KBM-7 (cell line): ENCODE measurements around the gene PSMD13.
"Not testable (repeated sequence)": the region's sequence is repeated elsewhere in the genome, so short reads cannot be mapped to it uniquely, and the experiment has no call there.

Experiments
- DNase-seq: peaks from one replicate; pipeline ENCODE4 v3.0.0-alpha.2; 2015
- in situ Hi-C: fragments of 300-500 bp; cut with MboI; formaldehyde crosslinking; loops from 2 replicates; pipeline ENCODE4 v1.14.3; 2020; ENCODE audit warnings: low sequenced_read_pairs, low pct_unique_long_range_greater_than_20kb, mixed read lengths

Gene PSMD13

DNA sequence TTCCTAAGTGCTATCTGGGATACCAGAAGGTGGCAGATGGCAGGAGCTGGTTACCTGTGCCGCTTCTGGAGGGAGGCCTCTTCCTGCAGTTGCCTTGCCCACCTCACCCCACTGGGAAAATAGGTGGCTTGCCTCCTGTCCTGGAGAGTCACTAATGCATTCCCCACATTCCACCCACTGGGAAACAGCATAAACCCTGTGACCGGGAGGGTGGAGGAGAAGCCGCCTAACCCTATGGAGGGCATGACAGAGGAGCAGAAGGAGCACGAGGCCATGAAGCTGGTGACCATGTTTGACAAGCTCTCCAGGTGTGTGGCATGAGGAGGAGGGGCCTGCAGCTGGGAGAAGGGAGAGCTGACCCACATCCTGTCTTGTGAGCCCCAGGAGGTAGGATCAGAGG is 23.7 kb upstream of the PSMD13 start:
- no peak for DNase-seq
- in situ Hi-C loops = no loop called here

DNA sequence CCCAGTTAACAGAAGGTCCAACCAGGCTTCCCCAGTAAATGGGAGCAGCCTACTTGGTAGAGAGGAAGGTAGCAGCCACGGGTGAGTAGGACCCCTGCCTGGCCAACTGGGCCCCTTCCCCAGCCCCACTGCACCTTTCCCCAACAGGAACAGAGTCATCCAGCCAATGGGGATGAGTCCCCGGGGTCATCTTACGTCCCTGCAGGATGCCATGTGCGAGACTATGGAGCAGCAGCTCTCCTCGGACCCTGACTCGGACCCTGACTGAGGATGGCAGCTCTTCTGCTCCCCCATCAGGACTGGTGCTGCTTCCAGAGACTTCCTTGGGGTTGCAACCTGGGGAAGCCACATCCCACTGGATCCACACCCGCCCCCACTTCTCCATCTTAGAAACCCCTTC is 22.7 kb upstream of the PSMD13 start:
- in situ Hi-C loops = no loop called here
- DNase-seq = no peak

DNA sequence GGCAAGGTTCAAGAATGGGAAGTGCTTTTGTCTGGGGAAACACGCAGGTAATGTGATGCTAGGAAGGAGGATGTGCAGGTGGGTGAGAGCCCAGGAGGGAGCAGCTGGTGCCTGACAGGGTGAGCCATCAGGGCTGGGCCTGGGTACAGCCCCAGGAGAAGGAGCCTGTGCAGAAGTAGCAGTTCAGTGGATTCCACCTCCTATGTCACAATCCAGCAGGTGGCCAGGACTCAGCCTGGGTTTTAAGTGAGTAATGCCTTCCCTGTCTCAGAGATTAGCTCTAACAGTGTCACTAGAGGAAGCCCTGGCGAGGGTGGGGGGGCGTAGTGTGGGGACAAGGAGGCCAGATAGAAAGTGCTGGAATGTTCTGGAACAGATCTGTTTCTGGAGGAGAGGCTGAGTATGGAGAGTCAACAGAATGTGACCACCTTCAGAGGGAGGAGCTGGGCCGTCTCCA is 21.2 kb upstream of the PSMD13 start:
- in situ Hi-C loops = no loop called here
- DNase-seq = no peak

DNA sequence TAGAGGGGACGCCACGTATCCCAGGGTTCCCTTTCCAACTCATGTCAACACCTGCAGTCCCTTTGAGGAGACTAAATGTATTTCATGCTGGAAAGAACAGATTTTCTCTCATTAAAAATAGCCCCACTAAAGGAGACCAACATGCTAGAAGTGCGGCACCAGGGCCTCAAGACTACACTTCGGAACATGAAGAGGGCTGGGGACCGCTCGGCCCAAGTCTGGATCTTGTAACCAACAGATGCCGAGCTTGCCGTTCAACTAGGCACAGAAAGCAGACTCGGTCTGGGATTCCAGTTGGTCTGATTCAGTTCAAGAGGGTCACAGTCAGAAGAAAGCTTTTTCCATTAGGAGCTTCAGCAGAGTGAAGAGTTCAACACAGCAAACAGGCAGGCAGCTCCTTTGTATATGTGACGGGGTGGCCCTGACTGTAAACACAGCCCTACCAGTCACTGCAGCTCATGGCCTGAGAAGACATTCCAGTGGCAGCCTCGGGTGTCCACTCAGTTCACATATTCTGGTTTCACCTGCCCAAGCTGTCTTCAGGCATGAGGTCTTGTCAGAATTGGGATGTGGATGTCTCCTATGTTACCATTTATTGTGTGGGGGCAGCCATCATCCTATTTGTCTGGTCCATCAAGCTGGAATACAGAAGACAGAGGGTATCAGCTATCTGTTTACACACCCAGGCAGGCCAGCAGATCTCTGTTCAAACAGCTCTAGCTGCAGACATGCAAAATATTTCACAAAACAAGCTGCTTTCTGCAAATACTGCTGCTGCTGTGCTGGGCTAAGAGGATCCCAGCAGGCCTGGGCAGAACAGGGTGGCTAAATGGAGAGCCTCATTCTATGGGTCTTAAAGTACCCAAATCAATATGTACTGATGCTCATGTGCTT is 20.4 kb upstream of the PSMD13 start:
- in situ Hi-C loops = no loop called here
- no peak for DNase-seq

DNA sequence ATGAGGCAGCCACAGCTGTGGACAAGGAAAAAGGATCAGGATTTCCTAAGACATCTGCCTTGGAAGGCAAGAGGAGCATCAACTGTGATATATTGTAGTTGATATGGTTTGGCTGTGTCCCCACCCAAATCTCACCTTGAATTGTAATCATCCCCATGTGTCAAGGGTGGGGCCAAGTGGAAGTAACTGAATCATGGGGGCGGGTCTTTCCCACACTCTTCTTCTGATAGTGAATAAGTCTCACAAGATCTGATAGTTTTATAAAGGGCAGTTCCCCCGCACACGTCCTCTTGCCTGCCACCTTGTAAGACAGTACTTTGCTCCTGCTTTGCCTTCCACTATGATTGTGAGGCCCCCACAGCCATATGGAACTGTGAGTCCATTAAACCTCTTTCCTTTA is 19.1 kb upstream of the PSMD13 start:
- DNase-seq = no peak
- in situ Hi-C loops = no loop called here

DNA sequence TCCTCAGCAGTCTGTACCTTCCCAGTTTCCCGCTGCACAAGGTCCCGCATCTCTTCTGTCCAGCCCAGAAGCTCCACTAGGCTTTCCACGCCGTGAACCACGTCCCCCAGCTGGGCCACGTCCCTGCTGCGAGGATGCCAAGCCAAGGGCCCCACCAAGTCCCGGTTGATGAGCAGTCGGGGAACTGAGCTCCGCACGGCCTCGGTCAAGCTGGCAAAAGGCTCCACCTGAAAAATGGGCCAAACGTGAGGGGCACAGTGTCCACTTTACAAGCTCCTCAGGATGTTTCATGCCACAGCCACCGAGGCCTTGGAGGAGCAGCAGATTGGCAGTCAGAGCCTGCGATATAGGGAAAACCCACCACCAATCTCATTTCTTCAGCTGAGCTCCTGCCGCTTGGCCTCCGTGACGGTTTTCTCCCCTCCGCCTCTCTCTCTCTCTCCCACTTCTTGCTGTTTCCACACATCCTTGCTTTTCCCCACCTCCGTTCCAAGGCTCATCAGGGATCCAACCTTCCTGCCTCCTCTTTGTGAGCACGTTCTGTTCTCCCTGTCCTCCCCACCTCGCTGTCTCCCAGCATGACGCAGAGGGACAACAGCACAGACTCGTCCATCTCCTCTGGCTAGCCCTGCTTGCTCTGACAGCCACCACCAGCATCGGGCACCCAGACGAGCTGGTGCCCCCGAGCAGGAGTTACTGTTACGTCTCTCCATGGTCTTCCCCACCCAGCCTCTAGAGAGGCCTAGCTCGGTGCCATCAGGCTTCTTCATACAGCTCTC is 17.8 kb upstream of the PSMD13 start:
- DNase-seq = no peak
- in situ Hi-C loops = no loop called here

DNA sequence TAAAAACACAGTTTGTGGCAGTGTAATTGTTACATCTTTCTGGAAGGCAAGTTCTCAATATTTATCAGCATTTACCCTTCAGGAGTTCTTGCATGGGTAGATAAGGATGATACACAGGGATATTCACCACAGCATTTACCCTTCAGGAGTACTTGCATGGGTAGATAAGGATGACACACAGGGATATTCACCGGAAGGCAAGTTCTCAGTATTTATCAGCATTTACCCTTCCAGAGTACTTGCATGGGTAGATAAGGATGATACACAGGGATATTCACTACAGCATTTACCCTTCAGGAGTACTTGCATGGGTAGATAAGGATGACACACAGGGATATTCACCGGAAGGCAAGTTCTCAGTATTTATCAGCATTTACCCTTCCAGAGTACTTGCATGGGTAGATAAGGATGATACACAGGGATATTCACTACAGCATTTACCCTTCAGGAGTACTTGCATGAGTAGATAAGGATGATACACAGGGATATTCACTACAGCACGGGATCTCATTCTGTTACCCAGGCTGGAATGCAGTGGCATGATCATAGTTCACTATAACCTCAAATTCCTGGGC is 16.0 kb upstream of the PSMD13 start:
- in situ Hi-C loops, DNase-seq: not testable (repeated sequence)

DNA sequence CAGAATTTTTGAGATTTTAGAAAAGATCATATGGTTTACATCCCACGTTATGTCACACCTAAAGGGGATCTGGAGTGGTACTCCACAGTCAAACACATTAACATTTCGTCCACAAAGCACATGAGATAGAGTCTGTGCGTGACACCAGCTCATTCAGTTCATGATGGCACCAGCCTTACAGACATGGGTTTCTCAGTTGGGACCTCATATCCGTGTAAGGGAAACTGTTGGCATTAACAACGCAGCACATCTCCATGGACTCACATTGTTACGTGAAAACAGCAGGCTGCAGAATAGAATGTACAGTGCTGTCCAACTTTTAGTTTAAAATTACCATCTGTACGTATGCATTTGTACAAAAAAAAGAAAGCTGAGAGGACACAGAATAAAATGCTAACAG is 15.2 kb upstream of the PSMD13 start:
- no peak for DNase-seq
- in situ Hi-C loops = no loop called here

DNA sequence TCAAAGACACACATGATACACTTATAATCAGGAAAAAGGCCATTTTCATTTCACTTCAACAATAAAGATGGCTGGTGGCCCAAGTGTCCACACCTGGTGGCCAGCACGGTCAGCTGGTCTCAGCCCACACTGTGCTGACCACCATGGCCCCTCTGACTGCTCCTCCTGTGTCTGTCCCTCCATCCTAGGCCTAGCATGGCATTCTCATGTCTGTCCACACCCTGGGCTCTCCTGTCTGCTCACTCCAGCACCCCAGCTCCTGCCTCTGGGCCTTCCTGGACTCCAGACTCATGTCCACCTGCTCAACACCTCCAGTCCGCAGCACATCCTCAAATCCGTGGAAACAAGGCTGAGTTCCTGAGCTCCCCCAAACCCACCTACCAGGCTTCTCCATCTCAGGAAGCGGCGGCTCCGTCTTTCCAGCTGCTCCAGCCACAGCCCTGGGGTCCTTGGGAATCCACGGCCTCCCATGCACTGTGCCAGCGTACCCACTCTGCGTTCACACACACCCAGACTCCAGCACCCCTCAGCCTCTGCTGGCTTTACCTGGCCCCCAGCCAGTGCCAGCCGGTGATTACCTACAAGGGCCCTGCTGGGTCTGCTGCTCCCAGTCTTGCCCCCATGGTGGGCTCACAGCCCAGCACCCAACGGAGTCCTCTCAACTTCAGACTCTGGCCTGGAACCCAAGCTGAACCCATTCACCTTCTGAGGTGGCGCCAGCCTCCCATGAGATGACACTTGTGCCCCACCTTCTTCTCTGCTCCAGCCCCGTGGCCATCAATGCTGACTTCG is 14.6 kb upstream of the PSMD13 start:
- in situ Hi-C loops = no loop called here
- no peak for DNase-seq

DNA sequence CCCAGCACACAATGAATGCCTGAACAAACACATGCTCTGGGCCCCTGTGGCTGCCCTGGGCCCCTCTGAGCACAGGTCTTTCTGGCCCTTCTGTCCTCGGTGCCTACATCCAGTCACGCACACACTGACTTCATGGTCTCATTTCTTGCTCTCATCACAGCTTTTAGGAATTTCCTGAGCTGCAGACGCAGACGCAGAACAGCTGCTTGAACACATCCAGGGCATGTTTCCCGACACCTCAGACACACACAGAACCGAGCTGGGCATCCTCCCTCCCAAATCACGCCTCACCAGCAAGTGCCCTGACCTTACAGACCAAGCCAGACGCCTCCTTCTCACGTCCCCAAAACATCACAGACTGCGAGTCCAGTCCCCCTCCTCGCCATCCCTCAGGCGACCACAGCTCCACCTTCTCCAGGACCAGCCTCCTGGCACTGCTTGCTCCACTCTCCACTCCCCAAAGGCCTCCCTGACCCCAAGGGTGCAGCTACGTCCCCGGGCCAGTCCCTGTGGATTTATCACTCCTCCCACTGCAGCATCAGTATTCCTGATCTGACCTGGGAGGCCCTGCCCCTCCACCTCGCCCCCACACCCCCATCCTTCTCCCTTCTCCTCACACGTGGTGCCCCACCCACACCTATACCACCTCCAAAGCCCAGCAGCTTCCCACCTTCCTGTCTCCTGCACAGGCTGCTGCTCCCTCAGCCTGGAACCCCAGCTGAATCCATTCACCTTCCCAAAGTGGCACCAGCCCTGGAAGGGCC is 13.6 kb upstream of the PSMD13 start:
- in situ Hi-C loops = no loop called here
- no peak for DNase-seq

DNA sequence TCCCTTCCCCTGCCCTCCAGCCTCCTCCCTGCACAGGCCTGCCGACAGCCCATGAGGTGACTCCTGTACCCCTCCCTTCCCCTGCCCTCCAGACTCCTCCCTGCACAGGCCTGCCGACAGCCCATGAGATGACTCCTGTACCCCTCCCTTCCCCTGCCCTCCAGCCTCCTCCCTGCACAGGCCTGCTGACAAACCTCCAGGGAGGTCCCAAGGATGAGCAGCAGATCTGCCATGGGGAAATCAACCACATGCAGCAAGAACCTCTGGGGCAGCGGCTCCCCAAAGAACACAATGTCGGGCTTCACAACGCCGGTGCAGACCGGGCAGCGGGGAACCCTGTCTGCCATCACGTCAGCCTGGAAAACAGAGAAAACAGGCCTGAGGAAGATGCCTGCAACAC is 12.9 kb upstream of the PSMD13 start:
- in situ Hi-C loops = no loop called here
- no peak for DNase-seq

DNA sequence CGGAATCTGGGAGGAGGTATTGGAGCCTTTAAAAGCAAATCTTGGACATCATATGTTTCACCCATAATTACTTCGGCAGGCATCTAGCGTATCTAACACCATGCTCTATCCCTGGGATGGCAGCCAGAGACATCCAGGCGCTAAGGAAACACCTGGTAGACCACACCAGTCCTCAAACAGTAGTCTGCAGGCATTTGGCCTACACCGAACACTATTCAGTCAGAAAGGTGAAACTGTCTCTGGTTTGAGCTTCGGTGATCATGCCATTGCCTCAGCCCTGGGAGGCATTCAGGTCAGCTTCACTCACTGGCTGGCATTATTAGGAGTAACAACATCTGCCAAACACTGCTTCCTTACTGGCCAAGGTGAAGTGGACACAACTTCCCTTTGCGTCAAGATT is 12.4 kb upstream of the PSMD13 start:
- in situ Hi-C loops = no loop called here
- DNase-seq = no peak

DNA sequence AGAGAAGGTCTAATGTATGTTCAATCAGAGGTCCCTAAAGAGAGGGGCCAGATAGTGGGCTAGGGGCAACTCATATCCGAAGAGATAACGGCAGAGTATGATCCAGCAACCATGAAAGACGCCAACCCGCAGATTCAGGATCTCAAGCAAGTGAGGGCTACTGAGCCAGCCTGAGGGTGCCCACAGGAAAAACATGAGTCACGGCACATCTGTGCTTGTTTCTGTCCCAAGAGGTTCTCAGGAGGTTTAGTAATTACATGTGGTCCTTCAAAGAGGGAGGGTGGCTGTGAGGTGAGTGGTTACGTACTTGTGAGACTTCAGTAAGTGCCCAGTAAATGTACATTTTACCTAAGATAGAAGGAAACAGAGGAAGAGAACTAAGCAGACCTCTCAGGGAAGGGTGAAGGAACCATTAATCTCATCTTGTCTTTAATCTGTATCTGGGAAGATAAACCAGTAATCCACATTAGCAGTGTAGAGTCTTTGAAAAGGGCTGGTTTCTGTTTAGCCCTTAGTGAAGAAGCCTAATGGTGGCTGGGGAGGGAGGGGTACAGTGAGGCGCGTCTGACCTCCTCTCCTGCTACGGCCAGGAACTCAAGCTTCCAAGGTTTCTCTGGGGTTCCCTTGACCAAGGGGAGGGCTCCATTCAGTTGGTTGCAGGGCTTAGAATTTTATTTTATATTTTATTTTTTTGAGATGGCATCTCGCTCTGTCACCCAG is 10.9 kb upstream of the PSMD13 start:
- in situ Hi-C loops = no loop called here

DNA sequence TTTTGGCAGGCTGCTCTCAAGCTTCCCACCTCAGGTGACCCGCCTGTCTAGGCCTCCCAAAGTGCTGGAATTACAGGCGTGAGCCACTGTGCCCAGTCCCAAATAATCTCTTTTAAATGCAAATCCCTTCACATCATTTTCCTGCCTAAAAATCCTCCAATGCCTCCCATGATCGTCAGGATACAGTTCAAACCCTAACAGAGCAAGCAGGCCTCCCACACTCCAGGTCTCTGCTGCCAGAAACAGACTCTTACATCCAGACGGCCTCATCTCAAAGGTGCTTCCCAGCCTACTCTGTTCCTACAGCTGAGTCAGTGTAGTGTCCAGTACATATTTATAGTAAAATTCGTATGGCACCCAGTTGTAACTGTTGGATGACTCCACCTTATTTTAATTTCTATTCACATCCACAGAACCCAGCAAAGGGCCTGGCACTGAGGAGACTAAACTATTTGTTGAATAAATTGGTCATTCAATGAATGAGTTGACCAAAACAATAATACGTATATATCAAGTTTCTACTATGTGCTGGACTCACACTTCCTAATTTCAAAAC is 8.9 kb upstream of the PSMD13 start:
- no peak for DNase-seq
- in situ Hi-C loops = no loop called here

More for the DNA sequence above, 10.9 kb upstream of the PSMD13 start:
- no peak for DNase-seq

DNA sequence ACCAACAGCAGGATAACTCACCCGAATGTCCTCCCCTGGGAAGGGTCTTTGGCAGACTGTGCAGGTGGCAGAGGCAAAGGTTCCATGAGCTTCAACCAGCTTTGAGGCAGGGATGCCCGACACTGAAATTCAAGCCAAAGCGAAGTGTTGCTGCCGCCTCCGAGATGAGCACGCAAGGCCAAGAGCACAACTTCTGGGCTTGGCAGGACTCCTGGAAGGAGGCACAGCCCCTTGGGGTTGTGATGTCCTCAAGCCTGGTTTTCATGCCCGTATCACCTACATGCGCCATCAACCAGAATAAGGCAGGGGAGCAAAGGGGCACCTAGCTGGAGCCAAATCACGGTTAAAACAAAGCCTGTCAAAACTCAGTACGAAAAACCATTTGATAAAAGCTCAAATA is 6.3 kb upstream of the PSMD13 start:
- in situ Hi-C loops = no loop called here
- DNase-seq = no peak

DNA sequence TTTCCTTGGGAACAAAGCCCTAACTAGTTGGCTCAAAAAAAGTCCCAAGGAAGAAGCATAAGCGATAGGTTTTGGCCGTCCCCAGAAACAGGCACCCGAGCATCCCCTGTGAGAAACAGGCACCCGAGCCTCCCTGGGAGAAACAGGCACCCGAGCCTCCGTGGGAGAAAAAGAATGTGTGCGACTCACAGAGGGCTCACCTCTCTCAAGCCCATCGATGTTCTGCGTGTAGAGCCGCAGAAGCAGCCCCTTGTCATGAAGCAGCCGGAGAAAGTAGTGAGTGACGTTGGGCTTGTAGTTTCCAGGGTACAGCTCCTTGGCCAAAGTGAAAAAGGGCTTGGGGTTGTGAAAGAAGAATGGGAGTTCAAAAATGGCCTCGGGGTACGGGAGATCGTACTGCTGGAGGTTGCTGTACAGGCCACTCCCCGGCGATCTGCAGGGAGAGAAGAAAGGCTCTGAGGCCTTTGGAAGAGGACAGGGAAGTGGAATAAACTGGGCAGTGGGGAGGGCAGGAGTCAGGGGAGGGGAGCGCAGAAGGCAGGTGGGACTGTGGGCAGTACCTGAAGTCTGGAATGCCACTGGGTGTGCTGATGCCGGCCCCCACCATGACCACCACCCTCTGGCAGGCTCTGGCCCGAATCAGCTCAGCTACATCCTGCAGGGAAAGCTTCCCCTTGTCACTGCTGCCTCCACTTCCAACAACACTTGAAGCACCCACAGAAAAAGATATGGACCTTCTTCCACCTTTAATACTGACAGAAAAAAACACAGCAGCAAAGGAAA is 3.8 kb upstream of the PSMD13 start:
- in situ Hi-C loops = no loop called here
- no peak for DNase-seq

DNA sequence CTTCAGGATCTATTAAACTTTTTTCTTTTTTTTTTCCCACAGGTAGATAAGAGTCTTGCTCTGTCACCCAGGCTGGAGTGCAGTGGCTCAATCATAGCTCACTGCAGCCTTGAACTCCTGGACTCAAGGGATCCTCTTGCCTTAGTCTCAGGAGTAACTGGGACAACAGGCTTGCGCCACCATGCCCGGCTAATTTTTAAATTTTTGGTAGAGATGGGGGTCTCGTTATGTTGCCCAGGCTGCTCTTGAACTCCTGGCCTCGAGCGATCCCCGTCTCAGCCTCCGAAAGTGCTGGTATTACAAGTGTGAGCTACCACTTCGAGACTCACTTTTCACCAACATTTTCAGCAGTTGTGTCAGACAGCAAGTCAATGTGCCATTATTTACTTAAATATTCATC is 1.6 kb upstream of the PSMD13 start:
- DNase-seq = no peak
- in situ Hi-C loops = no loop called here
